Body of pancreas (tissue), 4 donors: ENCODE data around the gene SRP14.

Source experiments
- POLR2A ChIP-seq, 3 donors: fragments of 450-650 bp; IDR thresholded peaks; one replicate each; pipeline ENCODE4 v1.6.1; 2016; ENCODE audit warnings: antibody characterized with exemption in 3 of 3, mild to moderate bottlenecking in 2 of 3
- TF ChIP-seq, protein P1 (sequence below), 7 experiments: fragments of 450-650 bp in 4 of 7; fragments of 200-600 bp in 3 of 7; sonication (generic) in 3 of 7; IDR thresholded peaks; one replicate each; pipeline ENCODE4 v1.5.1; 2016 to 2019; ENCODE audit warnings: antibody characterized with exemption in 7 of 7

DNA sequence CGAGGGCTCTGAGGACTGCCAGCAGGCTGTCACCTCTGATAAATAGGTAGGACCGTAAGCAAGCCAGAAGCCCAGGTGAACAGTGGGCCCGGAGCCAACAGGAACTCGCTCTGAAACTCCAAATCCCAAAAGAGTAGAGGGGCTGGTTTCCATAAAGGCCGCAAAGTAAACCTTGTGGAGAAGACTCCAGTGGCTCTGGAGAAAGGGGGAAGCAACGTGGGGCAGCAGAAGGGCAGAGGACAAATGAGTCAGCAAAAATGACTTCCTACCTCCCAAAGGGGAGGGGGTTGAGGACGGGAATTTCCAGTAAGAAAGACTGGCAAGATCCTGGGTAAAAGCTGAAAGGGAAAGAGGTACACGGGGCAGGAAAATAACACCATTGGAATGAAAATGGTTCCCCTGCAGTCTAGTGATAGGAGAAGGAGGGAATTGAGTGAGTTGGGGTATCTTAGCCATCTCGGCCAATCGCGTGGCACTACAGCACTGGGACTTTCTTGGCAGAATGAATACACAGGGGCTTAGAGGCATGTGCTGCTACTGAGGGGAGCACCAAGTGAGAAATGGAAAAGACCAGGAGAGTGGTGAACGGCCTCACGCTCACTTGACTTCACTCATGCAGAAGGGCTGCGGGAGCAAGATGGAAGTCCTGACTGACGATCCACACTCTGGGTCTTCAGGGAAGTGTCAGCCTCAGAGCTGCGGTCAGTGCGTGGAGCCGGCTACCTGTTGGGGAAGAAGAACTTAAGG lies 36.5 kb upstream of the SRP14 start:
- TF ChIP-seq, protein P1, sequence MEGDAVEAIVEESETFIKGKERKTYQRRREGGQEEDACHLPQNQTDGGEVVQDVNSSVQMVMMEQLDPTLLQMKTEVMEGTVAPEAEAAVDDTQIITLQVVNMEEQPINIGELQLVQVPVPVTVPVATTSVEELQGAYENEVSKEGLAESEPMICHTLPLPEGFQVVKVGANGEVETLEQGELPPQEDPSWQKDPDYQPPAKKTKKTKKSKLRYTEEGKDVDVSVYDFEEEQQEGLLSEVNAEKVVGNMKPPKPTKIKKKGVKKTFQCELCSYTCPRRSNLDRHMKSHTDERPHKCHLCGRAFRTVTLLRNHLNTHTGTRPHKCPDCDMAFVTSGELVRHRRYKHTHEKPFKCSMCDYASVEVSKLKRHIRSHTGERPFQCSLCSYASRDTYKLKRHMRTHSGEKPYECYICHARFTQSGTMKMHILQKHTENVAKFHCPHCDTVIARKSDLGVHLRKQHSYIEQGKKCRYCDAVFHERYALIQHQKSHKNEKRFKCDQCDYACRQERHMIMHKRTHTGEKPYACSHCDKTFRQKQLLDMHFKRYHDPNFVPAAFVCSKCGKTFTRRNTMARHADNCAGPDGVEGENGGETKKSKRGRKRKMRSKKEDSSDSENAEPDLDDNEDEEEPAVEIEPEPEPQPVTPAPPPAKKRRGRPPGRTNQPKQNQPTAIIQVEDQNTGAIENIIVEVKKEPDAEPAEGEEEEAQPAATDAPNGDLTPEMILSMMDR (IDR thresholded peaks at IDR 0.05), result no peak
- TF ChIP-seq POLR2A (IDR thresholded peaks at IDR 0.05), result peak in 1 of 3 donors; percentile 12
